HepG2 (cell line): ENCODE data around the gene EPHA1. TPM values are rescaled to one million over a fixed set of nuclear protein-coding genes. Genes with fewer than 3 reads are reported as not detected.

ENCODE experiments used
- ATAC-seq: fragments of 200-7000 bp; cut with Tn5 transposase; 3 replicates; pipeline ENCODE4 v1.9.1; 2020; ENCODE audit warnings: mild to moderate bottlenecking, moderate library complexity
- BruUV-seq: library from RNA; stranded (reverse); fragments of 400-500 nt; replicated peaks from 2 replicates; lab custom pipeline; 2021; lab: Mats Ljungman, UMichigan
- CTCF ChIA-PET: fragments of 300-600 bp; formaldehyde crosslinking; extraction: SDS; loops from one replicate; lab custom pipeline; 2021; ENCODE audit warnings: low total read pairs, inconsistent platforms, low intra/inter-chr PET ratio; lab: Yijun Ruan, JAX
- POLR2A ChIA-PET: fragments of 350-600 bp; sonication (Branson Sonifier 250); formaldehyde crosslinking; loops from one replicate; lab custom pipeline; 2020; ENCODE audit warnings: antibody characterized with exemption, inconsistent platforms; lab: Yijun Ruan, JAX
- DNase-seq: peaks from one replicate; pipeline ENCODE4 v3.0.0-alpha.2; 2015; ENCODE audit warnings: low spot score
- FAIRE-seq: peaks from 3 replicates; lab custom pipeline; 2011; peaks lifted over from hg19 to GRCh38; lab: Jason Lieb, UNC
- H2AFZ ChIP-seq: one replicate; pipeline ENCODE4 v1.6.1; 2011; ENCODE audit warnings: low read length, inconsistent platforms
- H3K27ac ChIP-seq: fragments of 300-600 bp; 3 replicates; pipeline ENCODE4 v1.8.0; 2011; ENCODE audit warnings: mixed run types, mild to moderate bottlenecking, mixed read lengths, low read length, inconsistent platforms; ENCODE audit not compliant: insufficient read depth; ENCODE audit errors: extremely low read length
- H3K27me3 ChIP-seq, 2 experiments: fragments of 200-600 bp in 1 of 2; 2 replicates in 1 of 2; 3 replicates in 1 of 2; pipeline versions ENCODE4 v1.6.0 to v1.8.0; 2011; ENCODE audit warnings: low read length in 2 of 2, mild to moderate bottlenecking in 2 of 2, moderate library complexity in 2 of 2, inconsistent platforms in 1 of 2; ENCODE audit not compliant: insufficient read depth in 2 of 2, control insufficient read depth in 1 of 2
- H3K36me3 ChIP-seq, 2 experiments: fragments of 200-600 bp in 1 of 2; replicated peaks in 1 of 2; 2 replicates in 1 of 2; 3 replicates in 1 of 2; pipeline versions ENCODE4 v1.5.1 to v1.8.0; 2011; ENCODE audit warnings: low read length in 2 of 2, inconsistent platforms in 1 of 2; ENCODE audit not compliant: insufficient read depth in 2 of 2, control insufficient read depth in 1 of 2
- H3K4me1 ChIP-seq: 2 replicates; pipeline ENCODE4 v1.5.1; 2012; ENCODE audit warnings: low read length, inconsistent platforms; ENCODE audit not compliant: insufficient read depth
- H3K4me2 ChIP-seq: 2 replicates; pipeline ENCODE4 v1.6.0; 2011; ENCODE audit warnings: low read depth, low read length, inconsistent platforms
- H3K4me3 ChIP-seq, 3 experiments: fragments of 200-600 bp in 1 of 3; sonication (generic), shearing (Covaris generic) in 1 of 3; replicated peaks in 1 of 3; 2 replicates each; pipeline ENCODE4 v1.5.1; 2011 to 2016; ENCODE audit warnings: low read length in 3 of 3, inconsistent platforms in 2 of 3, low read depth in 2 of 3, mild to moderate bottlenecking in 2 of 3, control low read depth in 1 of 3, mixed read lengths in 1 of 3; ENCODE audit not compliant: insufficient read depth in 1 of 3
- H3K79me2 ChIP-seq: one replicate; pipeline ENCODE4 v1.6.1; 2011; ENCODE audit warnings: low read length, inconsistent platforms; ENCODE audit not compliant: insufficient read depth
- H3K9ac ChIP-seq: 2 replicates; pipeline ENCODE4 v1.6.0; 2011; ENCODE audit warnings: mild to moderate bottlenecking, low read depth, low read length, inconsistent platforms; ENCODE audit not compliant: insufficient read depth
- H3K9me3 ChIP-seq: 2 replicates; pipeline ENCODE4 v1.5.1; 2012; ENCODE audit warnings: mild to moderate bottlenecking, low read length
- H4K20me1 ChIP-seq: 2 replicates; pipeline ENCODE4 v1.6.0; 2011; ENCODE audit warnings: inconsistent platforms, mild to moderate bottlenecking, low read length, moderate library complexity; ENCODE audit not compliant: insufficient read depth
- ELF1 ChIP-seq: sonication (generic); formaldehyde crosslinking; IDR thresholded peaks from 2 replicates; pipeline ENCODE4 v1.4.0; 2020; ENCODE audit warnings: missing genetic modification reagents
- FOXJ3 ChIP-seq: sonication (generic); formaldehyde crosslinking; IDR thresholded peaks from 2 replicates; pipeline ENCODE4 v1.4.0; 2020; ENCODE audit warnings: missing genetic modification reagents, mild to moderate bottlenecking, borderline replicate concordance
- HNRNPK ChIP-seq: fragments of 200-400 bp; formaldehyde crosslinking; IDR thresholded peaks from 2 replicates; pipeline ENCODE4 v1.6.1; 2018; ENCODE audit warnings: low read length, low read depth, moderate library complexity, mild to moderate bottlenecking; ENCODE audit not compliant: poor library complexity, severe bottlenecking
- MIER3 ChIP-seq: IDR thresholded peaks from 2 replicates; pipeline ENCODE4 v1.6.1; 2016; ENCODE audit warnings: missing compliant biosample characterization, borderline replicate concordance
- PITX1 ChIP-seq: sonication (generic); formaldehyde crosslinking; IDR thresholded peaks from 2 replicates; pipeline ENCODE4 v1.5.1; 2020; ENCODE audit warnings: mild to moderate bottlenecking, missing genetic modification reagents
- SCMH1 ChIP-seq: sonication (generic); formaldehyde crosslinking; IDR thresholded peaks from 2 replicates; pipeline ENCODE4 v1.9.0; 2021; ENCODE audit warnings: missing genetic modification reagents, mild to moderate bottlenecking, borderline replicate concordance
- SNAPC2 ChIP-seq: sonication (generic); formaldehyde crosslinking; IDR thresholded peaks from 2 replicates; pipeline ENCODE4 v1.8.1; 2022; ENCODE audit warnings: mild to moderate bottlenecking, missing genetic modification reagents
- ZFP36L1 ChIP-seq: sonication (generic); formaldehyde crosslinking; IDR thresholded peaks from 2 replicates; pipeline ENCODE4 v1.8.0; 2022; ENCODE audit warnings: mild to moderate bottlenecking, missing genetic modification reagents, moderate library complexity
- ZNF816 ChIP-seq: sonication (generic); formaldehyde crosslinking; IDR thresholded peaks from 2 replicates; pipeline ENCODE4 v1.8.0; 2022; ENCODE audit warnings: missing genetic modification reagents, mild to moderate bottlenecking, borderline replicate concordance
- WGBS: methylation state at CpG from one replicate; pipeline ENCODE4 v1.1.6; 2017; ENCODE audit warnings: low lambda C conversion rate; 5-methylcytosine and 5-hydroxymethylcytosine counted together
- in situ Hi-C: cut with HindIII; loops from 2 replicates; pipeline ENCODE4 v1.10.0; 2017; ENCODE audit warnings: low pct_unique_long_range_greater_than_20kb; ENCODE audit not compliant: extremely low pct_ligation_motif_present
- intact Hi-C: fragments of 100-400 bp; cut with micrococcal nuclease; formaldehyde crosslinking; loops from one replicate; pipeline ENCODE4 v1.10.0; 2022; ENCODE audit not compliant: unreplicated experiment
- polyA plus RNA-seq, 8 experiments: library from polyadenylated mRNA; depleted of rRNA in 3 of 8; stranded (reverse) in 7 of 8; unstranded in 1 of 8; fragments of >200 nt; fragmentation: Illumina TruSeq in 4 of 8; extraction: Trizol in 4 of 8; gene quantifications; 2 replicates each; pipeline versions ENCODE4 v1.2.1 to v1.2.3, GENCODE V29; 2011 to 2016; ENCODE audit warnings: low read depth in 4 of 8, missing spikeins in 1 of 8, mixed read lengths in 1 of 8; ENCODE audit not compliant: insufficient read depth in 1 of 8
- total RNA-seq, 5 experiments: library from RNA; depleted of rRNA; stranded (reverse); fragments of >200 nt; fragmentation: Illumina TruSeq; extraction: Trizol; gene quantifications; 2 replicates each; pipeline ENCODE4 v1.2.3, GENCODE V29; 2016; ENCODE audit warnings: low read depth in 1 of 5
- TF ChIP-seq, protein P1 (sequence below): sonication (generic); formaldehyde crosslinking; IDR thresholded peaks from 2 replicates; pipeline ENCODE4 v1.4.0; 2020; ENCODE audit warnings: missing genetic modification reagents
- TF ChIP-seq, protein P2 (sequence below): sonication (generic); formaldehyde crosslinking; IDR thresholded peaks from 2 replicates; pipeline ENCODE4 v1.9.0; 2021; ENCODE audit warnings: missing genetic modification reagents, borderline replicate concordance
- TF ChIP-seq, protein P3 (sequence below): sonication (generic); IDR thresholded peaks from 2 replicates; pipeline ENCODE4 v1.6.1; 2016; ENCODE audit warnings: low read depth, borderline replicate concordance

Gene EPHA1
- total and polyA plus RNA-seq, 2 of the 13 experiments (the other 11 are each of a cell fraction or from before 2014, with no cell fraction given), result 4.6 to 17.1 TPM

DNA sequence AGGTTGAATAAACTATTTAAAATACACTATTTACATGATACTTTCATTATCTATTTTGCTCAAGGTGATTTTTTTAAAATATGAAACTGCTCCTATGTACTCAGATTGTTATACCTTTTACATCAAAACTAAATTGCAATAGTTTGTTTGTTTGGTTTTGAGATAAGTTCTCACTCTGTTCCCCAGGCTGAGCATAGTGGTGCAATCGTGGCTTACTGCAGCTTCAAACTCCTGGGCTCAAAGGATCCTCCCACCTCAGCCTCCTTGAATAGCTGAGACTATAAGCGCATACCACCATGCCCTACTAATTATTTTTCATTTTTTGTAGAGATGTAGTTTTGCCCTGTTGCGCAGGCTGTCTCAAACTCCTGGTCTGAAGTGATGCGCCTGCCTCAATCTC, 47.3 kb upstream of the EPHA1 start:
- H3K27me3 ChIP-seq, result no peaks in the 10 kb centered on the region
- intact Hi-C loops (no loop called here), in situ Hi-C loops (no loop called here)
- H3K9ac ChIP-seq, result no peak overlapping the region
- POLR2A ChIA-PET, result no interaction called here
- 47% methylated on average over 4 of the region's 4 CpGs for WGBS
- BruUV-seq, result no TSS peak
- H3K36me3 ChIP-seq, result no peaks in the 10 kb centered on the region
- H2AFZ ChIP-seq, result no peak overlapping the region
- H4K20me1 ChIP-seq, result no peaks in the 10 kb centered on the region
- TF ChIP-seq PITX1 (CRISPR knock-in tag) (no peak), HNRNPK (no peak), ELF1 (no peak), ZFP36L1 (no peak), ZNF816 (CRISPR knock-in tag) (no peak), SCMH1 (CRISPR knock-in tag) (no peak), MIER3 (CRISPR knock-in tag) (no peak), FOXJ3 (no peak), SNAPC2 (CRISPR knock-in tag) (no peak)
- TF ChIP-seq, protein P1, sequence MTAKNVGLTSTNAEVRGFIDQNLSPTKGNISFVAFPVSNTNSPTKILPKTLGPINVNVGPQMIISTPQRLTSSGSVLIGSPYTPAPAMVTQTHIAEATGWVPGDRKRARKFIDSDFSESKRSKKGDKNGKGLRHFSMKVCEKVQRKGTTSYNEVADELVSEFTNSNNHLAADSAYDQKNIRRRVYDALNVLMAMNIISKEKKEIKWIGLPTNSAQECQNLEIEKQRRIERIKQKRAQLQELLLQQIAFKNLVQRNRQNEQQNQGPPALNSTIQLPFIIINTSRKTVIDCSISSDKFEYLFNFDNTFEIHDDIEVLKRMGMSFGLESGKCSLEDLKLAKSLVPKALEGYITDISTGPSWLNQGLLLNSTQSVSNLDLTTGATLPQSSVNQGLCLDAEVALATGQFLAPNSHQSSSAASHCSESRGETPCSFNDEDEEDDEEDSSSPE, result no peak
- TF ChIP-seq, protein P2, sequence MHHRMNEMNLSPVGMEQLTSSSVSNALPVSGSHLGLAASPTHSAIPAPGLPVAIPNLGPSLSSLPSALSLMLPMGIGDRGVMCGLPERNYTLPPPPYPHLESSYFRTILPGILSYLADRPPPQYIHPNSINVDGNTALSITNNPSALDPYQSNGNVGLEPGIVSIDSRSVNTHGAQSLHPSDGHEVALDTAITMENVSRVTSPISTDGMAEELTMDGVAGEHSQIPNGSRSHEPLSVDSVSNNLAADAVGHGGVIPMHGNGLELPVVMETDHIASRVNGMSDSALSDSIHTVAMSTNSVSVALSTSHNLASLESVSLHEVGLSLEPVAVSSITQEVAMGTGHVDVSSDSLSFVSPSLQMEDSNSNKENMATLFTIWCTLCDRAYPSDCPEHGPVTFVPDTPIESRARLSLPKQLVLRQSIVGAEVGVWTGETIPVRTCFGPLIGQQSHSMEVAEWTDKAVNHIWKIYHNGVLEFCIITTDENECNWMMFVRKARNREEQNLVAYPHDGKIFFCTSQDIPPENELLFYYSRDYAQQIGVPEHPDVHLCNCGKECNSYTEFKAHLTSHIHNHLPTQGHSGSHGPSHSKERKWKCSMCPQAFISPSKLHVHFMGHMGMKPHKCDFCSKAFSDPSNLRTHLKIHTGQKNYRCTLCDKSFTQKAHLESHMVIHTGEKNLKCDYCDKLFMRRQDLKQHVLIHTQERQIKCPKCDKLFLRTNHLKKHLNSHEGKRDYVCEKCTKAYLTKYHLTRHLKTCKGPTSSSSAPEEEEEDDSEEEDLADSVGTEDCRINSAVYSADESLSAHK (CRISPR knock-in tag), result no peak
- TF ChIP-seq, protein P3, sequence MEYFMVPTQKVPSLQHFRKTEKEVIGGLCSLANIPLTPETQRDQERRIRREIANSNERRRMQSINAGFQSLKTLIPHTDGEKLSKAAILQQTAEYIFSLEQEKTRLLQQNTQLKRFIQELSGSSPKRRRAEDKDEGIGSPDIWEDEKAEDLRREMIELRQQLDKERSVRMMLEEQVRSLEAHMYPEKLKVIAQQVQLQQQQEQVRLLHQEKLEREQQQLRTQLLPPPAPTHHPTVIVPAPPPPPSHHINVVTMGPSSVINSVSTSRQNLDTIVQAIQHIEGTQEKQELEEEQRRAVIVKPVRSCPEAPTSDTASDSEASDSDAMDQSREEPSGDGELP, result no peak
- no peak overlapping the region for H3K4me2 ChIP-seq
- ATAC-seq, result no peak
- H3K4me3 ChIP-seq, result no peak overlapping the region
- no peak overlapping the region for H3K27ac ChIP-seq
- CTCF ChIA-PET, result no interaction called here
- no peaks in the 10 kb centered on the region for H3K9me3 ChIP-seq
- DNase-seq, result no peak
- H3K4me1 ChIP-seq, result no peaks in the 10 kb centered on the region
- H3K79me2 ChIP-seq, result no peaks in the 10 kb centered on the region
- FAIRE-seq, result no peak
